HG03095 (cell line): ENCODE data around the gene LAMTOR2.

Source experiments
- ATAC-seq: cut with Tn5 transposase; IDR thresholded peaks from one replicate; pipeline ENCODE4 v1.9.1; 2021; ENCODE audit warnings: moderate library complexity; ENCODE audit not compliant: unreplicated experiment

The LAMTOR2 gene

DNA sequence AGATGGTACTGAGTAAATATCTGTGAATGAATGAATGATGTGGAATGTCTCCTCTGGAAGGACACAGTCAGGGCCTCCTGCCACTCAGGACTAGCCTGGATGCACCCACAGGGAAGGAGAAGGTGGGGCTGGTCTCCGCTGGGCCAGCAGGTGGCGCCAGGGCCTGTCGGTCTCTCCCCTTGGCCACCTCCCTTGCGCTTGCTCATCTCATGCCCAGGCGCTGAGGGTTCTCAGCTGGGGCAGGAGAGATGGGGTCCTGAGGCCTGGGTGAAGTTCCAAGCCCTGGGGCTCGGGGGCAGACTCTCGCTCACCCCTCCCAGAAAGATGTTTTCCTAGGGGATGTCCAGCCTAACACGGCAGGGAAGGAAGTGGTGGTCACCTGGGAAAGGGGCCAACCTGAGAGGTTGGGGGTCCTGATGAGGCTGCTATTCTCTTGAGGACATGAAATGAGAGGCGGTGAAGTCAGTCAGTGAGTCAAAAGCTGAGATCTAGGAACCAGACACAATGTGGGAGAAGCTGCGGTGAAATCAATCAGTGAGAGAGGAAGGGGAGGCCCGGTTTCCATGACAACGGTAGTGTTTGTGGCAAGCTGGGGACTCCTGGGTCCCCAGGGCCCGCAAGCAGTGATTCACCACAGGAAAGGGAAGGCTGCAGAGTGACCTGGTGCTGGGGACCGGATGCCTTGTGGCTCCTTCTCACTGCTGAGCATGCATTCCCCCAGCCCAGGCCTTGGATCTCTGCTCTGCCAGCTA, 42.2 kb downstream of the LAMTOR2 start:
- peak; percentile 54 for ATAC-seq

DNA sequence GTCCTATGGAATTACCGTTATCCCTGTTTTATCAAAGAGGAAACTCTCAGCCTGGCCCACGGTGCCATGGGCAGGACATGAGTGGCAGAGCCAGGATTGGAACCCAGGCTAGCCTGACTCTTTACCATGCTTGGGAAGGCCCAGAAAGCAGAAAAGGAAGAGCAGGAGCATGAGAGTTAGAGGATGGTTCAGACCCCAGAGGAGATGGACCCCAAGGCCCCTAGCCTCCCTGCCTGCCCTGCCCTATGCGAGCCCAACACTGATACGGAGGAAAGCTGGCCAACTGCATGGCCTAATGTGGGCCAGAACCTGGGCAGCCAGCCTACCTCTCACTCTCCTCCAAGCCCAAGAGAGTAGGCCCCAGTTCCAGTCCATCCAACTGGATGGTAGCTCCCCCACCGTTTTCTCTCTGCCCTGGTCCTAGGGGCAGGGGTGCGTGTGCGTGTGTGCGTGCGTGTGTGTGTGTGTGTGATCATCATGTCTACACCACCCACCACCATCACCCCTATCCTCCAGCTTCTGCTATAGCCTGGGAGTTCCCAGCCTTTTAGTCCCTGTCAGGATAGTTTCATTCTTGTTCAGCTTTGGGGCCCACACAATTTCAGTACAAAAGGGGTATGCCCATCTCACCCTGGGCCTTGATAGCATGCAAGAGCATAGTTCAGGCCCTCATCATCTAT, 43.1 kb downstream of the LAMTOR2 start:
- ATAC-seq, result no peak

- ATAC-seq, result no peak
Observed at GRCh38 chr1:156098784-156099183, 44.2 kb downstream of the LAMTOR2 start.

GRCh38 chr1:156099282-156099681, 44.7 kb downstream of the LAMTOR2 start:
- no peak for ATAC-seq

- no peak for ATAC-seq
Observed at GRCh38 chr1:156100205-156100995, 45.8 kb downstream of the LAMTOR2 start.

GRCh38 chr1:156101880-156102279, 47.3 kb downstream of the LAMTOR2 start:
- no peak for ATAC-seq

- no peak for ATAC-seq
Observed at GRCh38 chr1:156102633-156103511, 48.3 kb downstream of the LAMTOR2 start.

DNA sequence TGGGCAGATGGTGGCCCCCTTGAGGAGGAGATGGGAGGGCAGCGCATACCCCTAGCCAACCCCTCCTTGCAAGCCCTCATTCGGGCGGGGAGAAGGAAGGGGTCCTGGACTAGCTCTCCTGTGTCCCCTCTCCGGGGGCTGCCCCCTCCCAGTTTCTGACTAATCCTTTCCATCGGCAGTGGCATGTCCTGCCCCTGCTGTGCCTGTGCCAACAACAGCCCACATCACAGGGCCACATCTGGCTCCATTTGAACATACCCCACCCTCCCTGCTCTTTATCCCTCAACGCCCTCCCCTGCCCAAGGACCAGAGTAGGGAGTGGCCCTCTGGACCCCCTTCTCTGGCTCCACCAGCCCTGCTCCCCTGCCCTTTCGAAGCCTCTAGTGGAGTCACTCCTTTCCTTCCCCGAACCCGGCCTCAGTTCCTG, 49.0 kb downstream of the LAMTOR2 start:
- no peak for ATAC-seq

- ATAC-seq, result no peak
Observed at GRCh38 chr1:156104065-156104810, 49.7 kb downstream of the LAMTOR2 start.

GRCh38 chr1:156104861-156105832, 50.6 kb downstream of the LAMTOR2 start:
- no peak for ATAC-seq

DNA sequence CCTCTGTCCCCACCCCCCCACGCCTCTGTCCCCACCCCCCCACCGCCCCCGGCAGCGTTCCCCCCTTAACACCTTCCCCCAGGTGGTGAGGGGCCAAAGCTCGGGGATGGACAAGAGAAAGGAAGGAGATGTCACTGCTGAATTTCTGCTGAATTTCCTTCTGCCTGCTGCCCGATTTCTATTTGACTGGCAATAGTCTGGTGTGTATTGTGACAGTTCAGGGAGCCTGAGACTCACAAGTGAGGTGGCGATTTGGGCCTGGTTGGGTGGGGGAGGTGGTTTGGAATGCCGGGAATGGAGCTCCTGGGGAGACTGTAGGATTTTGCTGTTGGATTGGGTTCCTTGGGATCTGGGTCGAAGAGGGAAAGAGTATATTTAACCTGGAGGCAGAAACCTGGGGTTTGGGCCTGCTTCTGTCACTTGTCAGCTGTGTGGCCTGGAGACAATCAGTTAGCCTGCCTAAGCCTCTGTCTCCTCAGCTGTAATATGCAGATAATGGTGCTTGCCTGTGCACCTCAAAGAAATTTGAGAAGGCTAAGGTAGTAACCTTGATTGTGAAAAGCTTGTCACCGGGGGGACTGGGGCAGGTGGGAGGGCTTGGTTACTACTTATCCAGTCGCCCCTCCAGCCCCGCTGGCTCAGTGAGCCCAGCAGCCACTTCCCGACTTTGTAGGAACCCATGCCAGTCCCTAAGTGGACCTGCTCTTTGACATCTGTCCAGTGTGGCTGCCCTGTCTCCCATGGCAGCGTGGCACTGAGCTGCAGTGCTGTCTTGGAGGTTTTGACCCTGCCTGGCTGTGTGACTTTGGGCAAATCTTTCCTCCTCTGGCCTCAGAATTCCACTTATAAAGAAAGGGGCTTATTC, 52.3 kb downstream of the LAMTOR2 start:
- ATAC-seq, result no peak

GRCh38 chr1:156108057-156108456, 53.5 kb downstream of the LAMTOR2 start:
- ATAC-seq, result no peak
